ENCODE results near the gene NCKAP1.

Gene NCKAP1

GRCh38 chr2:182946958-182947369 is 91.3 kb downstream of the NCKAP1 start:
- DNase-seq = no peak

- no peak for DNase-seq
Measured at GRCh38 chr2:182943339-182943738, 94.9 kb downstream of the NCKAP1 start.

GRCh38 chr2:182942756-182943155 is 95.5 kb downstream of the NCKAP1 start:
- no peak for DNase-seq

- no peak for DNase-seq
Measured at GRCh38 chr2:182941919-182942318, 96.3 kb downstream of the NCKAP1 start.

- DNase-seq = no peak
Measured at GRCh38 chr2:182941121-182941722, 97.0 kb downstream of the NCKAP1 start.

- DNase-seq = no peak
Measured at GRCh38 chr2:182937870-182938269, 100.4 kb downstream of the NCKAP1 start.

GRCh38 chr2:182933629-182934028 is 104.6 kb downstream of the NCKAP1 start:
- no peak for DNase-seq

GRCh38 chr2:182929972-182930371 is 108.3 kb downstream of the NCKAP1 start:
- DNase-seq = no peak

GRCh38 chr2:182924306-182924705 is 114.0 kb downstream of the NCKAP1 start:
- no peak for DNase-seq

GRCh38 chr2:182921234-182921633 is 117.0 kb downstream of the NCKAP1 start:
- no peak for DNase-seq

- DNase-seq = no peak
Measured at GRCh38 chr2:182920631-182921056, 117.6 kb downstream of the NCKAP1 start.

GRCh38 chr2:182920089-182920488 is 118.2 kb downstream of the NCKAP1 start:
- DNase-seq = no peak

- no peak for DNase-seq
Measured at GRCh38 chr2:182918961-182919652, 119.2 kb downstream of the NCKAP1 start.

GRCh38 chr2:182917924-182918323 is 120.3 kb downstream of the NCKAP1 start:
- no peak for DNase-seq

- no peak for DNase-seq
Measured at GRCh38 chr2:182916417-182916816, 121.8 kb downstream of the NCKAP1 start.

GRCh38 chr2:182915369-182916326 is 122.6 kb downstream of the NCKAP1 start:
- DNase-seq = no peak

GRCh38 chr2:182914852-182915251 is 123.4 kb downstream of the NCKAP1 start:
- no peak for DNase-seq

GRCh38 chr2:182913064-182913463 is 125.2 kb downstream of the NCKAP1 start:
- DNase-seq = no peak

GRCh38 chr2:182912518-182912915 is 125.7 kb downstream of the NCKAP1 start:
- DNase-seq = no peak

GRCh38 chr2:182911813-182912517 is 126.3 kb downstream of the NCKAP1 start:
- DNase-seq = no peak

GRCh38 chr2:182910965-182911364 is 127.3 kb downstream of the NCKAP1 start:
- DNase-seq = no peak

- no peak for DNase-seq
Measured at GRCh38 chr2:182907081-182907830, 131.0 kb downstream of the NCKAP1 start.

Measured in activated CD4-positive, alpha-beta T cell treated with anti-CD3 and anti-CD28 coated beads for 4 hours (primary cell).